NCI-H748 (cell line): ENCODE measurements around the gene SCFD2.

Experiments used
- DNase-seq: peaks from one replicate; lab custom pipeline; 2025; ENCODE audit not compliant: unreplicated experiment; lab: John Stamatoyannopoulos, UW

SCFD2 gene

GRCh38 chr4:52904421-52904820 lies 461.4 kb downstream of the SCFD2 start:
- DNase-seq, result no peak

- DNase-seq, result no peak
Observed at GRCh38 chr4:52903273-52903672, 462.6 kb downstream of the SCFD2 start.

DNA sequence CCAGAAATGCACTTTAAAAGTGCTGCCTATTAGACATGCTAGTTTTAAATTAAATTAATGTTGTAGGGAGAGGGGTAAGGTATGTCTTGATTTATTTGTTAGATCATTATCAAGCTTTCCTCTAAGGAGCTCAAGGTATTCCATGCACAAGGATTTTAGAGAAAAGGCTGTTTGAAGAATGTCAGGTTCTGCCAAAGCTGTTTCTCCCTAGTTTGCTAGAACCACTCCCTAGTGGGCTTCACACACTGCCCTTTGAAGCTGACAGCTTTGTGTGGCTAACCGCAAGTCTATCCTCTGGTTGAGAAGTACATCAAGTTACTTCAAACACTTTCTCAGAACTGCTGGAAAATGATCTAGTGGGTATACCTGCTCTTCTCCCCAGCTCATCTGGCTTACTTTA lies 471.4 kb downstream of the SCFD2 start:
- DNase-seq, result no peak

DNA sequence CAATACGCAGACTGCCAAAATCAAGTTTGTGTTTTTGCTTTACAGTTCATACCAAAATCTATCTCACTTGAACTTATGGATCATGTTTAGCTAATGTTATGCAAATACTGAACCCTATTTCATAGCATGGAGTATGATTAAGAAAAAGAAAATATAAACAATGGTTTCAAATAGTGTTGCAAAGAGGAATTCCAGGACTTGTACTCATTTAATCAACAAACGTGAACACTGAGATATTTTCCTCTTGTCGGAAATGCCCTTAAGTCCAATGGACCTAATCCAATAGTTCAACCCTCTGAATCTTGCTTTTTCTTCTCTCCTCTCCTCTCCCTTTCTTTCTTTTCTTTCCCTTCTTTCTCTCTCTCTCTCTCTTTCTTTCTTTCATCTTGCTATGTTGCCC lies 473.0 kb downstream of the SCFD2 start:
- DNase-seq, result no peak

- DNase-seq, result no peak
Observed at GRCh38 chr4:52891743-52892142, 474.1 kb downstream of the SCFD2 start.

DNA sequence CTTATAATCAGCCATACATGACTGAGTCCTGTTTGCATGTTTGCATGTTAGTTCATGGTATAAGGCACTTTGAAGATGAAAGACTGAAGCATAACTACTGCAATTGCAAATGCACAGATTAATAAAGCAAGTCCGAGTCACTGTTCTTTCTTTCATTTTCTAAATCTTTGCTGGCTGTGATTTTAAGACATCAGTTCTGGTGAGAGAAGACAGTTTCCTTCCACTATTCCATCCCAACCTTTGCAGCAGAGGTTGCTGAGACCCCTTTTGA lies 475.4 kb downstream of the SCFD2 start:
- no peak for DNase-seq

DNA sequence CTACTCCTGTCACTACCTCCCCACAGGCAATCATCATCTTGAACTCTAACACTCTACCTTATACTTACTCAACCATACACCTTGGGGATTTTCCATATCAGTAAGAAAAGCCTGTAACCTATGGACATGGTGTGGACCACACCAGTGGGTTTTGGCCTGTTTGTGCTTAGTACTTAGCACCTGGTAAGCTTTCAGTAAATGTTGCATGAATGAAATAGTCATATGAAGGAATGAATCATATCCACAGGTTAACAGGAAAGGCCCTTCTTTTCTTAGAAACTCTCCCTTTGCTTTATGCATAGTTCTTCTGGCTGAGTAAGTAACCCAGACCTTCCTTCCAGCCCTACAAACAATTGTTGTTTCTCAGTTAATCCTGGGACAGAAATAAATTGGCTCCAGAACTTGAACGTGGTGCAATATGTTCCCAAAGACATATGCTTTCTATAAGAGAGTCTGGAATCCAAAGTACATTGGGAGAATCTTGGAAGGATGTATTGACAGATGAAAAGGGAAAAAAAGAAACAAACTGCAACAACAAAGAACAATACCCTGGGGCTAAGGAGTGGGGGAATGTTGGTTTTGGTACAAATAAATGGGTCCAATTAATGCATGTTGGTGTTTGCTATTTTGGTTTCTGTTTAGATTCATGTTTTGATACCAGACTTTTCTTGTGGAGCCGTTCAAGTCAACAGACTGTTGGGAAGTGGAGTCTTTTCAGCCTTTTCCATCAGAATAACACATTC lies 475.9 kb downstream of the SCFD2 start:
- DNase-seq, result no peak

GRCh38 chr4:52889354-52889753 lies 476.5 kb downstream of the SCFD2 start:
- no peak for DNase-seq

DNA sequence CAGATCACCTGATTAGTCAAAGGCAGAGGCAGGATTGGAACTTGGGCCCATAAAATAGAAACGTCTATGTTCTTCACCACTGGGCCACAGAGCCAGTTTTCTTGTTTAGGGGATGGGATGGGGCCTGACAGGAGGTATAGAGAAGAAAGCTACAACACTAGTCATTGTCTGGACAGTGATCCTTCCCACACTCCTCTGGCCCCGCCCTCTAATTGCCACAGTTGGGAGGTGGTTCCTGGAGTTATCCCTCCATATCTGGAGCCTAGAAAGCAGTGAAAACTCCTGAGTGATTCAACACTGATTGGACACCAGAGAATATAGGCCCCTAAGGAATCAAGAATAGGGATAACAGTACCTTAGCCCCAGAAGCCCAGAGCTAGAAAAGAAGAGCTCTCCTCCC lies 480.9 kb downstream of the SCFD2 start:
- DNase-seq, result no peak

DNA sequence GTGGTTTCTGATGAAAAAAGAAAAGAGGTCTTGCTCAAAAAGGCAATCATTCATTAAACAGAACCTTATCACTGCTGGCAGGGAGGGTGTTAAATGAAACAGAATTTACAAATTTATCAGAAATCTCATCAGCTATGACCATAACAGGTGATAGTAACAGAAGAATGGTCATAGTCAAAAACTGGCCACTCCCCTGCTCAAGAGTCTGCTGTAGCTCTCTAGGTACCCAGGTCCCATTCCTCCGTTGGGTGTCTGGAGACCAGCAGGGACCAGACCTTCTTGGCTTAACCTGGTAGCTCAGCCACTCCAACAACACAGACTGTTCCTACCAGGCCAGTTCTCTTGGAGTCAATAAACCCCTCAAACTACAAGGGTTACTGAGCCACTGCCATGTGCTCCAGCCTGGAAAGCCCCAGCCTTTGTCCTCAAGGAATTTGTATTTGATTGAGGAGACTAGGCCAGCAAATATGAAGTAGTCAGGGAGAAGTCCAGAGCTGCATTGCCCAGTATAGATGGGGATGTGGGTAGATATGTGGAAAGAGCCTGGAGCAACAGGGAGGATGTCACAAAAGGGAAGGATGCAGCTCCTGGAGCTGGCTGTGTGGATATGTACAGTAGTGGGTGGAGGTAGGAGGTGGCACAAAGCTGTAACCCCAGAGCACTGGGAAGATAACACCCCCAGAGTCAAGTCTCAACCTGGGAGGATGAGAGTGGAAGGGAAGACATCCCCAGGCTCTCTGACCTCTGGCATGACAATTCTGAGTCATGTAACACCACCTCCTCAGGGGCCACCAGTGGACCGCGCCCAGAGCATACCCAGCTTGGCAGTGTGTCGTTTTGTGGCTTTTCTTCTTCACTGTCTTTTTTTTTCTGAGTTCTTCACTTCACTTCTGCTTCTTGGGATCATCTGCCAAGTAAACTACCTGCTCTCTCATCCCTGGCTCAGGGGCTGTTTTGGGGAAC lies 481.9 kb downstream of the SCFD2 start:
- DNase-seq, result no peak

- DNase-seq, result no peak
Observed at GRCh38 chr4:52883183-52883621, 482.7 kb downstream of the SCFD2 start.

GRCh38 chr4:52880994-52881393 lies 484.9 kb downstream of the SCFD2 start:
- no peak for DNase-seq

DNA sequence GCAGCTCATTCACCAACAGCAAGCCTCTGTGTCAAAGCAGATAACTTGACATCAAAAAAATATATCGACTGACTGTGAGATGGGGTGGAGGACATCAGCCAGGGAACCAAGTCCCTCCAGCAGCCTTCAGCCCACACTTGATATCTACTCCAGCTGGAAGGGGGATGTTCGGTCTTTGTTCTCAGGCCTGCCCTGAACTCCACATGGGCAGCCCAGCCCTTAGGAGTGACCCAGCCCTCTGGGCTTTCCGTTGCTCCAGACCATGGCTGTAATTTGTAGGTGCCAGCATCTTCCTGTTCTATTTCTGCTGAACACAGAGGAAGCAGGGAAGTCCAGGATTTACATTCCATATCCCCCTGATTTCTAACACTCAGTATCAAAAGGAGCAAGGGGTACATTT lies 486.4 kb downstream of the SCFD2 start:
- no peak for DNase-seq

DNA sequence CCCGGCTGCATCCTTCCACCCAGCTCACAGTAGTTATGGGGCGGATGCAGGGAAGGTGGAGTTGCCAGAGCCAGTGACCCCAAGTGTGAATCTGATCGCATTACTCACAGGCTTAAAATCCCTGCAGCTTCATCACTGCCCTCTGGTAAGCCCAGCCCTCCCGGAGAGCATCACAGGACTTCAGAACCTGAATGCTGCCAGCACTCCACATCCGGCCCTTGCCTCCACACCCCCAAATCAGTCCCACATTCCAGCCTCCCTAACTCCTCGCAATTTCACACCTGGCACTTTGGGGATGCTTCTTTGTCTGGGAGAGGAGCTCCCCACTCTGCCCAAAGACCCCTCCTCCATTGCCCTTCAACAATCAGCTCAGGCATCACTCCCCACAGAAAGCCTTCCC lies 488.2 kb downstream of the SCFD2 start:
- no peak for DNase-seq

- DNase-seq, result no peak
Observed at GRCh38 chr4:52877036-52877435, 488.8 kb downstream of the SCFD2 start.

DNA sequence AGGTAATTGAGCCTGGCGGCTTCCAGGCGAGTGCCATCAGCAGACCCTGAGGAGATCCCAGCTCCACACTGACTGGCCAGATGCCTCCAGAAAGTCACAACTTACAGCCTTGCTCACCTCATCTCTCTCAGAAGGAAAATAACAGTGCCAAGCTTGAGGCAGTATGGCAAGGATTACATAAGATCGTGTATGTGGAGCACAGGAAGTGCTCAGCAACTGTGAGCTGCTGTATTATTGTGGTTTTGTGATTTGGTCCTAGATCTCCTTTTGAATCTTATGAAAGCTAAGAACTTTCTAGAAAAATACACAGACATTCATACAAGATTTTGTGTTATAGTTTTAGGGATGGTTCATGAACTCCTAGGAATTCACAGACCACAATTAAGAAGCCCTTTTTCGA lies 489.8 kb downstream of the SCFD2 start:
- DNase-seq, result no peak

DNA sequence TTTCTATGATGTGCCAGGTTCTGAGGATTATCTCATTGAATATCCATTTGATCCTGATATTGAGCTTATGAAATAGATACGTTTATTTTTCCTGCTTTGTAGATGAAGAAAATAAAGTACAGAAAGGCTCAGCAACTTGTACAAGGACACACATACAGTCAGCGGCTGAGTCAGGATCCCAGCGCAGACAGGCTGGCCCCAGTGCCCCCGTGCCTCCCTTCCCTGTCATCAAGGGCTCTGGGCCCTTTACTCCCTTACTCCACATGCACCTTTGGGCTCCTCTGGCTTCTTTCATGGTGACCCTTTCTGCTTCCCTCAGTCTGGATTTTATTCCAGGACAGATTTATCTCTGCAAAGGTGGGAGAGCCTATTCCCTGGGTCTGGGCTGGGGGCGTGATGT lies 490.9 kb downstream of the SCFD2 start:
- DNase-seq, result no peak

- DNase-seq, result no peak
Observed at GRCh38 chr4:52873861-52874343, 492.0 kb downstream of the SCFD2 start.

GRCh38 chr4:52873191-52873590 lies 492.7 kb downstream of the SCFD2 start:
- peak; percentile 46 for DNase-seq

- peak; percentile 50 for DNase-seq
Observed at GRCh38 chr4:52870225-52870624, 495.6 kb downstream of the SCFD2 start.

GRCh38 chr4:52869656-52870055 lies 496.2 kb downstream of the SCFD2 start:
- DNase-seq, result no peak

DNA sequence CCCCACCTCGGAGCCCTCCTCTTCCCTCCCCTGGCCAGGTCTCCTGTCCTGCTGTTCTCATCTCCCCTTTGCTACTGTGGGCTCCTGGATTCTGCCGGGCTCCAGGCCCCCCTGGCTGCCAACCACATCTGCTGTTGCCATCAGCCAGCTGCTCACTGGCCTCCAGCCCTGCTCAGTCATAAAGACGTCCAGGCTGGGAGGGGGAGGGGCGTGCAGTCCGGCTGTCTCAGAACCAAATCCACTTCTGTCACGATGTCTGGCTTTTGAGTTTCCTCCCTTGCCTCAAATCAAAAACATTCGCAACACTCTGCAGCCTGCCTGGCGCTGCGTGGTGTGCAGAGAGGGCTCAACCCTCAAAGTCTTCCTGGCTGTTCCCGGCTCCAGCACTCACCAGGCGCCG lies 496.7 kb downstream of the SCFD2 start:
- DNase-seq, result no peak
